ENCODE data around the gene KCND2.

DNA sequence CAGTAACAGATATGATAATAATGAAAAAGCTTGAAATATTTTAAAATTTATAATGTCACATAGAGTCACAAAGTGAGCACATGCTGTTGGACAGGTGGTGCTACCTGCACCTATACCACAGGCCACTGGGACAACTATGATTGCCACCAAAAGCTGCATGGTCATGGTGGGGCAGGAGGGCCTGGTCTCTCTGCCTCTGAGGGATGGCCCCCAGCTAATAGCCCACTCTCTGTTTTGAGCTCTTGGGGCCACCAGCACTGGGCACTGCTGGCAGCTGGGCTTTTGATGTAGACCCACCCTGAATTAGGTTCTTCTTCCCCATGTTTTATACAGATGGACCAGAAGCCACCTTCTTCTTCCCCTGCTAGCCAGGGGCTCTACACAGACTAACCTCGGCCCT is 265.4 kb downstream of the KCND2 start:
- TF ChIP-seq POLR2A (IDR thresholded peaks at IDR 0.05; ENCODE audit: low read length) (no peak), GATA1 (IDR thresholded peaks at IDR 0.05; ENCODE audit: low read depth, low read length) (no peak)

Measured in erythroblast (primary cell).